K562 (cell line): ENCODE measurements around the gene POT1.

Experiments used
- ELF4 ChIP-seq: fragments of 450-650 bp; formaldehyde crosslinking; IDR thresholded peaks from 2 replicates; pipeline ENCODE4 v1.4.0; 2022; ENCODE audit warnings: missing genetic modification characterization
- ESRRA ChIP-seq: fragments of 450-650 bp; IDR thresholded peaks from 2 replicates; pipeline ENCODE4 v1.6.1; 2014; ENCODE audit warnings: low read depth, mild to moderate bottlenecking, moderate library complexity, borderline replicate concordance
- TF ChIP-seq, protein P1 (sequence below): fragments of 250-450 bp; sonication (Bioruptor Pico); IDR thresholded peaks from 2 replicates; pipeline ENCODE4 v1.5.0; 2020; ENCODE audit warnings: mild to moderate bottlenecking, borderline replicate concordance
- TF ChIP-seq, protein P2 (sequence below), 3 experiments: IDR thresholded peaks in 2 of 3; conservative IDR thresholded peaks in 1 of 3; 2 replicates each; pipeline ENCODE4 v1.5.1; 2011 to 2012; ENCODE audit warnings: low read length in 3 of 3, mild to moderate bottlenecking in 3 of 3, control low read depth in 2 of 3, improper control_type of control experiment in 1 of 3, inconsistent platforms in 1 of 3, low read depth in 1 of 3, mixed read lengths in 1 of 3, moderate library complexity in 1 of 3; ENCODE audit not compliant: insufficient read depth in 2 of 3

DNA sequence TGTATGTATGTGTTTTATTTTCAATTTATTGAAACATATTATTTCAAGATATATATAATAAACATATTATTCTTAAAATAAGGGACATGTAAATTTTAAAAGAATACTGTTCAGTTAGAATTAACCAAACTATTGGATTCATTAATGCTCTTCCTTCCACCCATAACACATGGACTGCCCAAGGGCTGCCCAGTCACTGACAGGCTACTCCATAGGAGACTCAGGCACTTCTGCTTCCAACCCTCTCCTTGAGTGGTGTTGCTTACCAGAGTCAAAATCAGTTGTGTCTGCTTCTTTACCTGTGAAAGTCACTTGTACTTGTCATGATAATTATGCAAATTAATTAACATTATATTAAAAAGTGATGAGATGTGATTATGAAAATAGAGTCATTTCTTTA is 154.2 kb downstream of the POT1 start:
- TF ChIP-seq, protein P1, sequence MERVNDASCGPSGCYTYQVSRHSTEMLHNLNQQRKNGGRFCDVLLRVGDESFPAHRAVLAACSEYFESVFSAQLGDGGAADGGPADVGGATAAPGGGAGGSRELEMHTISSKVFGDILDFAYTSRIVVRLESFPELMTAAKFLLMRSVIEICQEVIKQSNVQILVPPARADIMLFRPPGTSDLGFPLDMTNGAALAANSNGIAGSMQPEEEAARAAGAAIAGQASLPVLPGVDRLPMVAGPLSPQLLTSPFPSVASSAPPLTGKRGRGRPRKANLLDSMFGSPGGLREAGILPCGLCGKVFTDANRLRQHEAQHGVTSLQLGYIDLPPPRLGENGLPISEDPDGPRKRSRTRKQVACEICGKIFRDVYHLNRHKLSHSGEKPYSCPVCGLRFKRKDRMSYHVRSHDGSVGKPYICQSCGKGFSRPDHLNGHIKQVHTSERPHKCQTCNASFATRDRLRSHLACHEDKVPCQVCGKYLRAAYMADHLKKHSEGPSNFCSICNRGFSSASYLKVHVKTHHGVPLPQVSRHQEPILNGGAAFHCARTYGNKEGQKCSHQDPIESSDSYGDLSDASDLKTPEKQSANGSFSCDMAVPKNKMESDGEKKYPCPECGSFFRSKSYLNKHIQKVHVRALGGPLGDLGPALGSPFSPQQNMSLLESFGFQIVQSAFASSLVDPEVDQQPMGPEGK (CRISPR knock-in tag): no peak
- TF ChIP-seq, protein P2, sequence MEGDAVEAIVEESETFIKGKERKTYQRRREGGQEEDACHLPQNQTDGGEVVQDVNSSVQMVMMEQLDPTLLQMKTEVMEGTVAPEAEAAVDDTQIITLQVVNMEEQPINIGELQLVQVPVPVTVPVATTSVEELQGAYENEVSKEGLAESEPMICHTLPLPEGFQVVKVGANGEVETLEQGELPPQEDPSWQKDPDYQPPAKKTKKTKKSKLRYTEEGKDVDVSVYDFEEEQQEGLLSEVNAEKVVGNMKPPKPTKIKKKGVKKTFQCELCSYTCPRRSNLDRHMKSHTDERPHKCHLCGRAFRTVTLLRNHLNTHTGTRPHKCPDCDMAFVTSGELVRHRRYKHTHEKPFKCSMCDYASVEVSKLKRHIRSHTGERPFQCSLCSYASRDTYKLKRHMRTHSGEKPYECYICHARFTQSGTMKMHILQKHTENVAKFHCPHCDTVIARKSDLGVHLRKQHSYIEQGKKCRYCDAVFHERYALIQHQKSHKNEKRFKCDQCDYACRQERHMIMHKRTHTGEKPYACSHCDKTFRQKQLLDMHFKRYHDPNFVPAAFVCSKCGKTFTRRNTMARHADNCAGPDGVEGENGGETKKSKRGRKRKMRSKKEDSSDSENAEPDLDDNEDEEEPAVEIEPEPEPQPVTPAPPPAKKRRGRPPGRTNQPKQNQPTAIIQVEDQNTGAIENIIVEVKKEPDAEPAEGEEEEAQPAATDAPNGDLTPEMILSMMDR (IDR thresholded peaks at IDR 0.05 in 2 of 3, conservative IDR thresholded peaks at IDR 0.05 in 1 of 3; ENCODE audit: insufficient read depth in 2 of 3, low read depth in 1 of 3, low read length in 3 of 3): no peak
- TF ChIP-seq ESRRA (no peak), ELF4 (CRISPR knock-in tag) (no peak)
